ENCODE data around the gene CYS1. TPM values are rescaled to one million over a fixed set of nuclear protein-coding genes. Genes with fewer than 3 reads are reported as not detected.

CYS1 gene
- total RNA-seq, 1 experiment from 2014 or later = 1.2 TPM

- TF ChIP-seq, protein P1, sequence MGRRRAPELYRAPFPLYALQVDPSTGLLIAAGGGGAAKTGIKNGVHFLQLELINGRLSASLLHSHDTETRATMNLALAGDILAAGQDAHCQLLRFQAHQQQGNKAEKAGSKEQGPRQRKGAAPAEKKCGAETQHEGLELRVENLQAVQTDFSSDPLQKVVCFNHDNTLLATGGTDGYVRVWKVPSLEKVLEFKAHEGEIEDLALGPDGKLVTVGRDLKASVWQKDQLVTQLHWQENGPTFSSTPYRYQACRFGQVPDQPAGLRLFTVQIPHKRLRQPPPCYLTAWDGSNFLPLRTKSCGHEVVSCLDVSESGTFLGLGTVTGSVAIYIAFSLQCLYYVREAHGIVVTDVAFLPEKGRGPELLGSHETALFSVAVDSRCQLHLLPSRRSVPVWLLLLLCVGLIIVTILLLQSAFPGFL (CRISPR knock-in tag; IDR thresholded peaks at IDR 0.05; ENCODE audit: borderline replicate concordance) = no peak
- TF ChIP-seq, protein P2, sequence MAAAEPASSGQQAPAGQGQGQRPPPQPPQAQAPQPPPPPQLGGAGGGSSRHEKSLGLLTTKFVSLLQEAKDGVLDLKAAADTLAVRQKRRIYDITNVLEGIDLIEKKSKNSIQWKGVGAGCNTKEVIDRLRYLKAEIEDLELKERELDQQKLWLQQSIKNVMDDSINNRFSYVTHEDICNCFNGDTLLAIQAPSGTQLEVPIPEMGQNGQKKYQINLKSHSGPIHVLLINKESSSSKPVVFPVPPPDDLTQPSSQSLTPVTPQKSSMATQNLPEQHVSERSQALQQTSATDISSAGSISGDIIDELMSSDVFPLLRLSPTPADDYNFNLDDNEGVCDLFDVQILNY (CRISPR knock-in tag; IDR thresholded peaks at IDR 0.05) = no peak
- no peak for TF ChIP-seq EMX1 (CRISPR knock-in tag; IDR thresholded peaks at IDR 0.05)
- TF ChIP-seq, protein P3, sequence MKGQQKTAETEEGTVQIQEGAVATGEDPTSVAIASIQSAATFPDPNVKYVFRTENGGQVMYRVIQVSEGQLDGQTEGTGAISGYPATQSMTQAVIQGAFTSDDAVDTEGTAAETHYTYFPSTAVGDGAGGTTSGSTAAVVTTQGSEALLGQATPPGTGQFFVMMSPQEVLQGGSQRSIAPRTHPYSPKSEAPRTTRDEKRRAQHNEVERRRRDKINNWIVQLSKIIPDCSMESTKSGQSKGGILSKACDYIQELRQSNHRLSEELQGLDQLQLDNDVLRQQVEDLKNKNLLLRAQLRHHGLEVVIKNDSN (CRISPR knock-in tag; IDR thresholded peaks at IDR 0.05) = no peak
These were observed 53.2 kb downstream of the CYS1 start (continued) for GRCh38 chr2:10026940-10027569.

DNA sequence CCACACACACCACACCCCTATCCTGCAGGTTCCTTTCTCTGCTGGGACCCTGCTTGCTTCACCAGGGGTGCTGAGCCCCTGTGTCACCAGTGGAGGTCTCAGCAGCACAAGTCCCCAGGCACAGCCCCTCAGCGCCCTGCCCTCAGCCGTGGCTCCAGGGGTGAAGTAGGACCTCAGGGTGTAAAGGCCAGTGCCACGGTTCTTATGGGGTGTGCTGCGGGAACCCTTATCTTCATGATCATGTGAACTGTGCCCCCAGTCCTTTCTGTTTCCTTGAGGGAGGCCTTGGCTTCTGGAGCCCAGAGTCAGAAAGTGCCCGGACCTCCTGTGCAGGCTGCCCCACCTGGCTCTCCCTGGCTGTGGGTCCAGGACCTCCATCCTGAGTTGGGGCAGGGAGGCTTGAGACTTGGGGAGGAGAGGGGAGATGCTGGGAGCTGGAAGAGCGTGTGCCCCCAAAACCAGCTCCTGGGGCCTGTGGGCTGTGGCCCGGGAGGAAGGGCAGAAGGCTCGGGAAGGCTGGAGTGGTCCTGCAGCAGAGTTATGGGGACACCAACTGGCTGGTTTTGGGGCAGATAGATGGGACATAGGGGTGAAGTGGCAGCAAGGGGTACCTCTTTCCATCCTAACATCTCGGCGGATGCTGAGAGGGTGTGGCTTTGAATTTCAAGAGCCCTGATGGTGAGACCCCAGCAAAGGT lies 57.1 kb downstream of the CYS1 start:
- Mint-ChIP-seq H3K4me3 (no peak overlapping the region), H3K27me3 (ENCODE audit: low read depth) (no peaks in the 10 kb centered on the region; the same call in 1 of the 2 replicates), H3K9me3 (no peaks in the 10 kb centered on the region), H3K36me3 (no peaks in the 10 kb centered on the region), H3K4me1 (no peaks in the 10 kb centered on the region), H3K27ac (no peak overlapping the region)
- DNase-seq (ENCODE audit: low spot score) (no peak), ATAC-seq (no peak)
- POLR2A ChIA-PET = no interaction called here
- no peak for TF ChIP-seq ZNF416 (CRISPR knock-in tag; IDR thresholded peaks at IDR 0.05)
- TF ChIP-seq JAZF1 (CRISPR knock-in tag; IDR thresholded peaks at IDR 0.05) = no peak
- TF ChIP-seq AR (CRISPR knock-in tag; IDR thresholded peaks at IDR 0.05) = no peak
- TF ChIP-seq JUN (CRISPR knock-in tag; IDR thresholded peaks at IDR 0.05) = no peak
- TF ChIP-seq, protein P4, sequence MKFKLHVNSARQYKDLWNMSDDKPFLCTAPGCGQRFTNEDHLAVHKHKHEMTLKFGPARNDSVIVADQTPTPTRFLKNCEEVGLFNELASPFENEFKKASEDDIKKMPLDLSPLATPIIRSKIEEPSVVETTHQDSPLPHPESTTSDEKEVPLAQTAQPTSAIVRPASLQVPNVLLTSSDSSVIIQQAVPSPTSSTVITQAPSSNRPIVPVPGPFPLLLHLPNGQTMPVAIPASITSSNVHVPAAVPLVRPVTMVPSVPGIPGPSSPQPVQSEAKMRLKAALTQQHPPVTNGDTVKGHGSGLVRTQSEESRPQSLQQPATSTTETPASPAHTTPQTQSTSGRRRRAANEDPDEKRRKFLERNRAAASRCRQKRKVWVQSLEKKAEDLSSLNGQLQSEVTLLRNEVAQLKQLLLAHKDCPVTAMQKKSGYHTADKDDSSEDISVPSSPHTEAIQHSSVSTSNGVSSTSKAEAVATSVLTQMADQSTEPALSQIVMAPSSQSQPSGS (CRISPR knock-in tag; IDR thresholded peaks at IDR 0.05; ENCODE audit: borderline replicate concordance, low read depth) = no peak
- TF ChIP-seq, protein P5, sequence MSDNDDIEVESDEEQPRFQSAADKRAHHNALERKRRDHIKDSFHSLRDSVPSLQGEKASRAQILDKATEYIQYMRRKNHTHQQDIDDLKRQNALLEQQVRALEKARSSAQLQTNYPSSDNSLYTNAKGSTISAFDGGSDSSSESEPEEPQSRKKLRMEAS (CRISPR knock-in tag; IDR thresholded peaks at IDR 0.05) = no peak
- no peak for TF ChIP-seq RORB (CRISPR knock-in tag; IDR thresholded peaks at IDR 0.05)
- no peak for TF ChIP-seq ATF3 (CRISPR knock-in tag; conservative IDR thresholded peaks at IDR 0.05)
- TF ChIP-seq, protein P6, sequence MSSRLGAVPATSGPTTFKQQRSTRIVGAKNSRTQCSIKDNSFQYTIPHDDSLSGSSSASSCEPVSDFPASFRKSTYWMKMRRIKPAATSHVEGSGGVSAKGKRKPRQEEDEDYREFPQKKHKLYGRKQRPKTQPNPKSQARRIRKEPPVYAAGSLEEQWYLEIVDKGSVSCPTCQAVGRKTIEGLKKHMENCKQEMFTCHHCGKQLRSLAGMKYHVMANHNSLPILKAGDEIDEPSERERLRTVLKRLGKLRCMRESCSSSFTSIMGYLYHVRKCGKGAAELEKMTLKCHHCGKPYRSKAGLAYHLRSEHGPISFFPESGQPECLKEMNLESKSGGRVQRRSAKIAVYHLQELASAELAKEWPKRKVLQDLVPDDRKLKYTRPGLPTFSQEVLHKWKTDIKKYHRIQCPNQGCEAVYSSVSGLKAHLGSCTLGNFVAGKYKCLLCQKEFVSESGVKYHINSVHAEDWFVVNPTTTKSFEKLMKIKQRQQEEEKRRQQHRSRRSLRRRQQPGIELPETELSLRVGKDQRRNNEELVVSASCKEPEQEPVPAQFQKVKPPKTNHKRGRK (CRISPR knock-in tag; IDR thresholded peaks at IDR 0.05; ENCODE audit: borderline replicate concordance) = no peak
- TF ChIP-seq, protein P7, sequence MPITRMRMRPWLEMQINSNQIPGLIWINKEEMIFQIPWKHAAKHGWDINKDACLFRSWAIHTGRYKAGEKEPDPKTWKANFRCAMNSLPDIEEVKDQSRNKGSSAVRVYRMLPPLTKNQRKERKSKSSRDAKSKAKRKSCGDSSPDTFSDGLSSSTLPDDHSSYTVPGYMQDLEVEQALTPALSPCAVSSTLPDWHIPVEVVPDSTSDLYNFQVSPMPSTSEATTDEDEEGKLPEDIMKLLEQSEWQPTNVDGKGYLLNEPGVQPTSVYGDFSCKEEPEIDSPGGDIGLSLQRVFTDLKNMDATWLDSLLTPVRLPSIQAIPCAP (CRISPR knock-in tag; IDR thresholded peaks at IDR 0.05) = no peak
- TF ChIP-seq ZNF396 (CRISPR knock-in tag; IDR thresholded peaks at IDR 0.05; ENCODE audit: borderline replicate concordance) = no peak
- no peak for TF ChIP-seq NFATC4 (CRISPR knock-in tag; IDR thresholded peaks at IDR 0.05)
- TF ChIP-seq IRF2 (CRISPR knock-in tag; IDR thresholded peaks at IDR 0.05; ENCODE audit: borderline replicate concordance, low read depth) = no peak
- TF ChIP-seq ZNF219 (CRISPR knock-in tag; IDR thresholded peaks at IDR 0.05; ENCODE audit: borderline replicate concordance) = no peak
- CTCF ChIA-PET = interaction anchor here (0.6 to 2.3 kb wide), 3 partner anchors 32 to 81 kb away, joined by 3 to 13 read pairs (median 3); no protein-coding TSS in a partner anchor
